ENCODE measurements around the gene KDM4E.

- TF ChIP-seq EZH2 (IDR thresholded peaks at IDR 0.05; ENCODE audit: insufficient read depth, poor library complexity, severe bottlenecking), result no peak
- TF ChIP-seq EZH2phosphoT487 (IDR thresholded peaks at IDR 0.05; ENCODE audit: insufficient read depth, low read depth), result no peak
Observed at GRCh38 chr11:95045812-95046211, 20.8 kb downstream of the KDM4E start.
